Gastroesophageal sphincter (tissue), 3 donors: ENCODE measurements around the gene GPR37L1.

ENCODE experiments used
- POLR2A ChIP-seq, 2 donors: fragments of 450-650 bp; IDR thresholded peaks; one replicate each; pipeline ENCODE4 v1.6.1; 2017; ENCODE audit warnings: antibody characterized with exemption in 2 of 2, mild to moderate bottlenecking in 2 of 2, moderate library complexity in 1 of 2
- POLR2AphosphoS5 ChIP-seq: sonication (generic); formaldehyde crosslinking; IDR thresholded peaks from one replicate; pipeline ENCODE4 v1.6.1; 2017; ENCODE audit warnings: antibody characterized with exemption
- TF ChIP-seq, protein P1 (sequence below), 4 experiments: fragments of 200-600 bp in 2 of 4; fragments of 450-650 bp in 2 of 4; sonication (generic) in 1 of 4; IDR thresholded peaks; one replicate each; pipeline ENCODE4 v1.5.1; 2017 to 2019; ENCODE audit warnings: antibody characterized with exemption in 4 of 4, mild to moderate bottlenecking in 2 of 4, moderate library complexity in 2 of 4

DNA sequence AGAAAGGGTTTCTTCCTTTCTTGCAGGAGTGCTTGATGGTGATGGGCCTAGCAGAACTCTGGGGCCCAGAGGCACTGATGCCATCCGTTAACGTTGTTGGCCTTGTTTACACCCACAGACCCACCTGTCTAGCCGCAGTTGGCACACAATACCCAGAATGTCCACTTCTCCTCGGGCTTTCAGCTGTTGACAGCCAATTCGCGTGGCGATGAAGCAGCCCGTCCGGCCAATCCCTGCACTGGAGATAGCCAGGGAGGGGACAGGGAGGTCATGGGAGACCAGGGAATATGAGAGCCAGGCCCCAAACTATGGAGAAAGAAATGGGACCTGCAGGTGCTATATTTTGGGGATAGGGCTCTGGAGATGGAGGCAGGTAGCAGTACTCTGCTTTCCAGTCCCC, 27.5 kb downstream of the GPR37L1 start:
- TF ChIP-seq, protein P1, sequence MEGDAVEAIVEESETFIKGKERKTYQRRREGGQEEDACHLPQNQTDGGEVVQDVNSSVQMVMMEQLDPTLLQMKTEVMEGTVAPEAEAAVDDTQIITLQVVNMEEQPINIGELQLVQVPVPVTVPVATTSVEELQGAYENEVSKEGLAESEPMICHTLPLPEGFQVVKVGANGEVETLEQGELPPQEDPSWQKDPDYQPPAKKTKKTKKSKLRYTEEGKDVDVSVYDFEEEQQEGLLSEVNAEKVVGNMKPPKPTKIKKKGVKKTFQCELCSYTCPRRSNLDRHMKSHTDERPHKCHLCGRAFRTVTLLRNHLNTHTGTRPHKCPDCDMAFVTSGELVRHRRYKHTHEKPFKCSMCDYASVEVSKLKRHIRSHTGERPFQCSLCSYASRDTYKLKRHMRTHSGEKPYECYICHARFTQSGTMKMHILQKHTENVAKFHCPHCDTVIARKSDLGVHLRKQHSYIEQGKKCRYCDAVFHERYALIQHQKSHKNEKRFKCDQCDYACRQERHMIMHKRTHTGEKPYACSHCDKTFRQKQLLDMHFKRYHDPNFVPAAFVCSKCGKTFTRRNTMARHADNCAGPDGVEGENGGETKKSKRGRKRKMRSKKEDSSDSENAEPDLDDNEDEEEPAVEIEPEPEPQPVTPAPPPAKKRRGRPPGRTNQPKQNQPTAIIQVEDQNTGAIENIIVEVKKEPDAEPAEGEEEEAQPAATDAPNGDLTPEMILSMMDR (IDR thresholded peaks at IDR 0.05): no peak
- TF ChIP-seq POLR2A (IDR thresholded peaks at IDR 0.05) (no peak), POLR2AphosphoS5 (no peak)
